GM23338 (cell line): ENCODE data around the gene RUSC2. TPM values are rescaled to one million over a fixed set of nuclear protein-coding genes. Genes with fewer than 3 reads are reported as not detected.
"Not testable (repeated sequence)": the region's sequence is repeated elsewhere in the genome, so short reads cannot be mapped to it uniquely, and the experiment has no call there.

Experiments used
- ATAC-seq: fragments of 200-7000 bp; cut with Tn5 transposase; 3 replicates; pipeline ENCODE4 v1.9.1; 2020
- DNase-seq: peaks from one replicate; pipeline ENCODE4 v3.0.0-alpha.2; 2015; ENCODE audit warnings: low spot score
- H2AFZ ChIP-seq: fragments of 200-600 bp; sonication (generic); 2 replicates; pipeline ENCODE4 v1.8.0; 2016; ENCODE audit warnings: antibody characterized with exemption, mild to moderate bottlenecking, moderate library complexity
- H3F3A ChIP-seq: fragments of 200-600 bp; sonication (generic); replicated peaks from 2 replicates; pipeline ENCODE4 v1.8.0; 2017; ENCODE audit warnings: antibody characterized with exemption, mixed run types, low read depth
- H3K27ac ChIP-seq: fragments of 200-600 bp; sonication (generic); 2 replicates; pipeline ENCODE4 v1.6.1; 2016; ENCODE audit warnings: low read depth
- H3K27me3 ChIP-seq: fragments of 200-600 bp; sonication (generic); 2 replicates; pipeline ENCODE4 v1.8.0; 2016; ENCODE audit warnings: mild to moderate bottlenecking, mixed run types, moderate library complexity; ENCODE audit not compliant: insufficient read depth
- H3K36me3 ChIP-seq: fragments of 200-600 bp; sonication (generic); 2 replicates; pipeline ENCODE4 v1.8.0; 2016; ENCODE audit warnings: mild to moderate bottlenecking; ENCODE audit not compliant: insufficient read depth
- H3K4me1 ChIP-seq: fragments of 200-600 bp; sonication (generic); 2 replicates; pipeline ENCODE4 v1.8.0; 2016; ENCODE audit warnings: mild to moderate bottlenecking, moderate library complexity; ENCODE audit not compliant: insufficient read depth
- H3K4me2 ChIP-seq: fragments of 200-600 bp; sonication (generic); 2 replicates; pipeline ENCODE4 v1.7.1; 2017; ENCODE audit warnings: mixed run types
- H3K4me3 ChIP-seq: fragments of 200-600 bp; sonication (generic); 2 replicates; pipeline ENCODE4 v1.6.1; 2016; ENCODE audit warnings: mixed run types
- H3K79me2 ChIP-seq: fragments of 200-600 bp; sonication (generic); replicated peaks from 2 replicates; pipeline ENCODE4 v1.8.0; 2017; ENCODE audit warnings: mild to moderate bottlenecking; ENCODE audit not compliant: insufficient read depth
- H3K9me2 ChIP-seq: fragments of 200-600 bp; sonication (generic); 2 replicates; pipeline ENCODE4 v1.8.0; 2017; ENCODE audit not compliant: insufficient read depth
- H4K20me1 ChIP-seq: fragments of 200-600 bp; sonication (generic); replicated peaks from 2 replicates; pipeline ENCODE4 v1.8.0; 2017; ENCODE audit warnings: mild to moderate bottlenecking; ENCODE audit not compliant: insufficient read depth
- H3K27ac Mint-ChIP-seq: 2 replicates; pipeline ENCODE4 v1.8.0; 2020; ENCODE audit warnings: inconsistent platforms, mild to moderate bottlenecking, moderate library complexity, mixed read lengths
- H3K27me3 Mint-ChIP-seq: 3 replicates; pipeline ENCODE4 v1.8.0; 2022; ENCODE audit warnings: low read depth, mild to moderate bottlenecking, moderate library complexity, mixed read lengths, inconsistent platforms; ENCODE audit not compliant: insufficient read depth, poor library complexity
- H3K36me3 Mint-ChIP-seq: 3 replicates; pipeline ENCODE4 v1.8.0; 2021; ENCODE audit warnings: low read depth, mild to moderate bottlenecking, inconsistent platforms, moderate library complexity, mixed read lengths
- H3K4me1 Mint-ChIP-seq: 3 replicates; pipeline ENCODE4 v1.8.0; 2020; ENCODE audit warnings: mild to moderate bottlenecking, inconsistent platforms, mixed read lengths
- H3K4me3 Mint-ChIP-seq: 3 replicates; pipeline ENCODE4 v1.8.0; 2021; ENCODE audit warnings: moderate library complexity, mild to moderate bottlenecking, inconsistent platforms, mixed read lengths
- H3K9me3 Mint-ChIP-seq: 3 replicates; pipeline ENCODE4 v1.8.0; 2020; ENCODE audit warnings: moderate library complexity, mild to moderate bottlenecking, inconsistent platforms, mixed read lengths
- CTCF ChIP-seq, 2 experiments: fragments of 200-600 bp in 1 of 2; sonication (generic) in 1 of 2; conservative IDR thresholded peaks; 2 replicates each; pipeline versions ENCODE4 v1.5.1 to v1.6.1; 2016 to 2017; ENCODE audit warnings: antibody characterized with exemption in 2 of 2, low read depth in 2 of 2, mild to moderate bottlenecking in 2 of 2, moderate library complexity in 1 of 2
- NANOG ChIP-seq: IDR thresholded peaks from 2 replicates; pipeline ENCODE4 v1.6.1; 2016; ENCODE audit warnings: antibody characterized with exemption, borderline replicate concordance
- STAT1 ChIP-seq: IDR thresholded peaks from one replicate; pipeline ENCODE4 v1.6.1; 2016; ENCODE audit warnings: antibody characterized with exemption; ENCODE audit not compliant: unreplicated experiment
- polyA plus RNA-seq: library from polyadenylated mRNA; unstranded; fragments of >200 nt; fragmentation: Nextera tagmentation; extraction: Ambion mirVana; gene quantifications from 2 replicates; pipeline ENCODE4 v1.2.1, GENCODE V29; 2016
- total RNA-seq: library from RNA; depleted of rRNA; stranded (reverse); fragments of >200 nt; shearing (Covaris generic); gene quantifications from 2 replicates; pipeline ENCODE4 v1.2.3, GENCODE V29; 2014

The RUSC2 gene
- total and polyA plus RNA-seq, 2 experiments from 2014 or later: 3.0 to 8.2 TPM

GRCh38 chr9:35477211-35477855 lies 12.6 kb upstream of the RUSC2 start:
- not testable (repeated sequence) for H3K27me3 Mint-ChIP-seq, H3K9me3 Mint-ChIP-seq, H2AFZ ChIP-seq, H3K9me2 ChIP-seq, H3K79me2 ChIP-seq, H3K36me3 ChIP-seq, H3K4me3 Mint-ChIP-seq, H3K4me3 ChIP-seq, H3K27ac ChIP-seq, H3K4me1 Mint-ChIP-seq, H3K36me3 Mint-ChIP-seq, H4K20me1 ChIP-seq, H3K4me2 ChIP-seq, H3F3A ChIP-seq, H3K27ac Mint-ChIP-seq, H3K27me3 ChIP-seq, H3K4me1 ChIP-seq
- ATAC-seq (peak; percentile 96), DNase-seq (peak; percentile 87)
- TF ChIP-seq CTCF (conservative IDR thresholded peaks at IDR 0.05; ENCODE audit: low read depth in 2 of 2): peak; percentile 91 to 93

- Mint-ChIP-seq H3K36me3 (no peaks in the 10 kb centered on the region), H3K9me3 (no peaks in the 10 kb centered on the region), H3K27ac (no peak overlapping the region), H3K4me1 (no peaks in the 10 kb centered on the region), H3K27me3 (peaks cover 2% of the 10 kb centered on the region), H3K4me3 (no peak overlapping the region)
- no peak overlapping the region for H3K4me3 ChIP-seq
- H3K36me3 ChIP-seq: no peaks in the 10 kb centered on the region
- no peaks in the 10 kb centered on the region for H3K9me2 ChIP-seq
- TF ChIP-seq NANOG: no peak
- no peaks in the 10 kb centered on the region for H3K4me1 ChIP-seq
- H3K4me2 ChIP-seq: no peak overlapping the region
- H2AFZ ChIP-seq: no peak overlapping the region
- DNase-seq (no peak), ATAC-seq (no peak)
- no peaks in the 10 kb centered on the region for H3K79me2 ChIP-seq
- no peaks in the 10 kb centered on the region for H3F3A ChIP-seq
- no peaks in the 10 kb centered on the region for H3K27me3 ChIP-seq
- H4K20me1 ChIP-seq: no peaks in the 10 kb centered on the region
- no peak overlapping the region for H3K27ac ChIP-seq
Observed at GRCh38 chr9:35478871-35479270, 11.0 kb upstream of the RUSC2 start.

GRCh38 chr9:35481347-35481975 lies 8.4 kb upstream of the RUSC2 start:
- peak; percentile 84 to 90 for TF ChIP-seq CTCF (conservative IDR thresholded peaks at IDR 0.05; ENCODE audit: low read depth in 2 of 2)
- TF ChIP-seq STAT1: no peak

More at GRCh38 chr9:35481347-35481975, 8.4 kb upstream of the RUSC2 start:
- Histone ChIP-seq H3K4me2 (no peak overlapping the region), H3K27ac (no peak overlapping the region), H3K36me3 (no peaks in the 10 kb centered on the region), H3F3A (no peaks in the 10 kb centered on the region), H3K27me3 (no peaks in the 10 kb centered on the region), H3K79me2 (no peaks in the 10 kb centered on the region), H4K20me1 (no peaks in the 10 kb centered on the region), H2AFZ (peak overlapping the region; percentile 86), H3K4me1 (no peaks in the 10 kb centered on the region), H3K9me2 (no peaks in the 10 kb centered on the region), H3K4me3 (no peak overlapping the region)
- peak; percentile 83 for ATAC-seq
- H3K36me3 Mint-ChIP-seq: no peaks in the 10 kb centered on the region
- DNase-seq: peak; percentile 78
- H3K9me3 Mint-ChIP-seq: no peaks in the 10 kb centered on the region
- H3K27me3 Mint-ChIP-seq: peaks cover 2% of the 10 kb centered on the region
- H3K27ac Mint-ChIP-seq: no peak overlapping the region
- H3K4me1 Mint-ChIP-seq: no peaks in the 10 kb centered on the region
- H3K4me3 Mint-ChIP-seq: no peak overlapping the region
